H1 (cell line): ENCODE results near the gene PIGM. TPM values are rescaled to one million over a fixed set of nuclear protein-coding genes. Genes with fewer than 3 reads are reported as not detected.

Source experiments
- SIRT6 ChIP-seq: IDR thresholded peaks from one replicate; pipeline ENCODE4 v1.7.1; 2012; ENCODE audit warnings: low read length, inconsistent platforms
- SP2 ChIP-seq: IDR thresholded peaks from 2 replicates; pipeline ENCODE4 v1.6.1; 2012; ENCODE audit warnings: mild to moderate bottlenecking, low read length, inconsistent platforms
- SP4 ChIP-seq: IDR thresholded peaks from 2 replicates; pipeline ENCODE4 v1.6.1; 2012; ENCODE audit warnings: low read length, inconsistent platforms
- SUZ12 ChIP-seq: fragments of 200-600 bp; sonication (generic); IDR thresholded peaks from 2 replicates; pipeline ENCODE4 v1.6.1; 2012; ENCODE audit warnings: mild to moderate bottlenecking, inconsistent platforms, low read length, moderate library complexity, mixed read lengths
- polyA plus RNA-seq, 7 experiments: library from polyadenylated mRNA; depleted of rRNA in 3 of 7; stranded (reverse) in 5 of 7; unstranded in 2 of 7; fragments of >200 nt in 5 of 7; fragments of 200-250 nt in 2 of 7; gene quantifications; 1 replicate in 5 of 7; 2 replicates in 1 of 7; 4 replicates in 1 of 7; pipeline versions ENCODE4 v1.2.1 to v1.2.3, GENCODE V29; 2011 to 2013; ENCODE audit warnings: missing spikeins in 2 of 7, mixed read lengths in 2 of 7
- total RNA-seq: library from RNA; stranded (reverse); fragmentation: NEBNext Ultra II Directional; extraction: Animal tissue kit (Norgen Biotek cat#: 25700); gene quantifications from 2 replicates; pipeline ENCODE4 v1.2.1, GENCODE V29; 2021

PIGM gene
- total and polyA plus RNA-seq, 2 of the 8 experiments (the other 6 are each of a cell fraction or from before 2014, with no cell fraction given): 5.4 to 6.0 TPM

- no peak for TF ChIP-seq SIRT6
- no peak for TF ChIP-seq SUZ12
- no peak for TF ChIP-seq SP2
- no peak for TF ChIP-seq SP4
Measured at GRCh38 chr1:160069460-160070231, 37.9 kb upstream of the PIGM start, which contains the start of gene KCNJ10 (continued).
